K562 (cell line): Measurements from ENCODE around the gene FOXN1. TPM values are rescaled to one million over a fixed set of nuclear protein-coding genes. Genes with fewer than 3 reads are reported as not detected.

ENCODE experiments used
- DNMT1 ChIP-seq: fragments of 450-650 bp; IDR thresholded peaks from 2 replicates; pipeline ENCODE4 v1.6.1; 2016; ENCODE audit warnings: antibody characterized with exemption, mild to moderate bottlenecking
- GTF2E2 ChIP-seq: fragments of 200-800 bp; sonication (Bioruptor generic); IDR thresholded peaks from 2 replicates; pipeline ENCODE4 v1.6.1; 2016; ENCODE audit warnings: missing genetic modification characterization, missing compliant biosample characterization
- HNRNPH1 ChIP-seq: fragments of 200-400 bp; formaldehyde crosslinking; optimal IDR thresholded peaks from 2 replicates; pipeline ENCODE3; 2017; ENCODE audit warnings: low read depth, mild to moderate bottlenecking, low read length, moderate library complexity
- KLF13 ChIP-seq: fragments of 450-650 bp; IDR thresholded peaks from 2 replicates; pipeline ENCODE4 v1.6.1; 2016; ENCODE audit warnings: missing genetic modification characterization, low read depth, mild to moderate bottlenecking, missing compliant biosample characterization, moderate library complexity, borderline replicate concordance
- MBD2 ChIP-seq: sonication (generic); IDR thresholded peaks from 2 replicates; pipeline ENCODE4 v1.6.1; 2016; ENCODE audit warnings: low read depth, borderline replicate concordance
- NCOR1 ChIP-seq: fragments of 450-650 bp; IDR thresholded peaks from 2 replicates; pipeline ENCODE4 v1.6.1; 2016; ENCODE audit warnings: mild to moderate bottlenecking, moderate library complexity
- NR1H2 ChIP-seq: sonication (generic); formaldehyde crosslinking; IDR thresholded peaks from 2 replicates; pipeline ENCODE4 v1.4.0; 2020; ENCODE audit warnings: mild to moderate bottlenecking, missing genetic modification reagents
- RBM22 ChIP-seq: fragments of 200-400 bp; formaldehyde crosslinking; IDR thresholded peaks from 2 replicates; pipeline ENCODE4 v1.6.1; 2018; ENCODE audit warnings: low read length, low read depth; ENCODE audit not compliant: poor library complexity, severe bottlenecking
- SMAD3 ChIP-seq: fragments of 450-650 bp; formaldehyde crosslinking; conservative IDR thresholded peaks from 2 replicates; pipeline ENCODE4 v1.4.0; 2020; ENCODE audit warnings: mild to moderate bottlenecking
- TAF1 ChIP-seq: IDR thresholded peaks from 2 replicates; pipeline ENCODE4 v1.6.1; 2011; ENCODE audit warnings: mild to moderate bottlenecking, low read length, moderate library complexity; ENCODE audit not compliant: insufficient read depth, control insufficient read depth, severe bottlenecking; ENCODE audit errors: extremely low read depth
- TAF7 ChIP-seq: fragments of 450-650 bp; IDR thresholded peaks from 2 replicates; pipeline ENCODE4 v1.6.1; 2016; ENCODE audit warnings: missing genetic modification characterization, missing compliant biosample characterization
- TRIM24 ChIP-seq, 2 experiments: fragments of 450-650 bp; IDR thresholded peaks; 2 replicates each; pipeline ENCODE4 v1.6.1; 2016
- XRCC5 ChIP-seq: fragments of 200-400 bp; formaldehyde crosslinking; IDR thresholded peaks from 2 replicates; pipeline ENCODE4 v1.6.1; 2017; ENCODE audit warnings: low read depth, mild to moderate bottlenecking, low read length
- YY1 ChIP-seq, 3 experiments: IDR thresholded peaks; 2 replicates each; pipeline ENCODE4 v1.6.1; 2011; ENCODE audit warnings: low read length in 2 of 3, mild to moderate bottlenecking in 2 of 3, moderate library complexity in 2 of 3, borderline replicate concordance in 1 of 3, control low read depth in 1 of 3, low read depth in 1 of 3; ENCODE audit not compliant: insufficient read depth in 3 of 3, insufficient replicate concordance in 2 of 3, control insufficient read depth in 1 of 3, insufficient read length in 1 of 3; ENCODE audit errors: extremely low read depth in 1 of 3
- polyA plus RNA-seq, 8 experiments: library from polyadenylated mRNA; depleted of rRNA in 4 of 8; stranded (reverse) in 5 of 8; unstranded in 3 of 8; fragments of >200 nt; fragmentation: Nextera tagmentation in 2 of 8; fragmentation: Illumina TruSeq in 1 of 8; extraction: Ambion mirVana in 2 of 8; extraction: Trizol in 1 of 8; gene quantifications; 2 replicates each; pipeline versions ENCODE4 v1.2.1 to v1.2.3, GENCODE V29; 2011 to 2014; ENCODE audit warnings: inconsistent platforms in 1 of 8, missing spikeins in 1 of 8
- total RNA-seq, 7 experiments: library from RNA; depleted of rRNA in 6 of 7; stranded (reverse); fragments of >200 nt in 6 of 7; fragmentation: Illumina TruSeq in 2 of 7; extraction: Trizol in 2 of 7; gene quantifications; 2 replicates each; pipeline versions ENCODE4 v1.2.1 to v1.2.3, GENCODE V29; 2011 to 2021; ENCODE audit warnings: low replicate concordance in 1 of 7
- TF ChIP-seq, protein P1 (sequence below): fragments of 450-650 bp; formaldehyde crosslinking; IDR thresholded peaks from 2 replicates; pipeline ENCODE4 v1.4.0; 2020; ENCODE audit warnings: mild to moderate bottlenecking, mixed read lengths
- TF ChIP-seq, protein P2 (sequence below): fragments of 450-650 bp; formaldehyde crosslinking; conservative IDR thresholded peaks from 2 replicates; pipeline ENCODE4 v1.4.0; 2022; ENCODE audit warnings: mild to moderate bottlenecking, missing genetic modification characterization
- TF ChIP-seq, protein P3 (sequence below): conservative IDR thresholded peaks from 2 replicates; pipeline ENCODE4 v1.6.1; 2011; ENCODE audit warnings: low read depth, mild to moderate bottlenecking, low read length; ENCODE audit not compliant: control insufficient read depth
- TF ChIP-seq, protein P4 (sequence below): fragments of 250-450 bp; sonication (Bioruptor Pico); IDR thresholded peaks from 2 replicates; pipeline ENCODE4 v1.4.0; 2020
- TF ChIP-seq, protein P5 (sequence below): sonication (generic); formaldehyde crosslinking; IDR thresholded peaks from 2 replicates; pipeline ENCODE4 v1.8.0; 2022; ENCODE audit warnings: missing genetic modification reagents, mild to moderate bottlenecking, moderate library complexity, borderline replicate concordance

FOXN1 gene
- total and polyA plus RNA-seq, 9 of the 15 experiments (the other 6 are each of a cell fraction or from before 2014, with no cell fraction given), result not detected

DNA sequence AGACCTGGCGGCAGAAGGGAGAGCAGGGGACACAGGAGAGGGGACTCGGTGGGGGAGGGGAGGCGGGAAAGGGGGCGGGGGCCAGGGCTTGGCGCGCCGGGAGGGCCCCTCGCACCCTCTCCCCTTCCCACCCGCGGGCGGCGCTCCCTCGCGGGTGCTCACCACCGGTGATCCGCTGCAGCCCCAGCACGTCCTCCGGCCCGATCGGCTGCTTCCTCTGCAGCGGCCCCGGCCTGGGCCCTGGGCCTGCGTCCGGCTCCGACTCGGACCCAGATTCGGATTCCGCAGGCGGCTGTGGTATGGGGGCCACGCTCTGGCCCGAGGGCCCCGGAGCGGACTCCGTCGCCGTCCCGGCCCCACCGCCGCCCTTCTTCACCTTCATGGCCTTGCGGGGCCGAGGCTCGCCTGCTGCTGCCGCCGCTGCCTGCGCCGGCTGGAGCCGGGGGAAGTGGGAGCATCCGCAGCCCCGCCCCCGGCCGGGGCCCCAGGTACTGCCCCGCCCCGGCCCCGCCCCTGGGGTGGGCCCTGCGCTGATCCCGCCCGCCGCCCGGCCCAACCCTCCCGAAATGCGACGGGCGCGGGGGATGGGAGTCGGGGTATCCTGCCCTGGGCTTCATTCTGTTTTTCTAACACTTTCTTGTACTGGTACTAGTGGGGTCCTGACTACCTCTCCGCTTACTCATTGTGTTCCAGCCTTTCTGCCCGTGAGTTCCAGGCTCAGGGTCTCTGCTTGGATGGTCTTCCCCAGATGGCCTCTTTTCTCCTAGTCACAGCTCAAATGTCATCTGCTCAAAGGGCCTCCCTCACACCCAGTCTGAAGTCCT lies 46.2 kb downstream of the FOXN1 start, which contains the start of gene UNC119 (continued):
- TF ChIP-seq, protein P1, sequence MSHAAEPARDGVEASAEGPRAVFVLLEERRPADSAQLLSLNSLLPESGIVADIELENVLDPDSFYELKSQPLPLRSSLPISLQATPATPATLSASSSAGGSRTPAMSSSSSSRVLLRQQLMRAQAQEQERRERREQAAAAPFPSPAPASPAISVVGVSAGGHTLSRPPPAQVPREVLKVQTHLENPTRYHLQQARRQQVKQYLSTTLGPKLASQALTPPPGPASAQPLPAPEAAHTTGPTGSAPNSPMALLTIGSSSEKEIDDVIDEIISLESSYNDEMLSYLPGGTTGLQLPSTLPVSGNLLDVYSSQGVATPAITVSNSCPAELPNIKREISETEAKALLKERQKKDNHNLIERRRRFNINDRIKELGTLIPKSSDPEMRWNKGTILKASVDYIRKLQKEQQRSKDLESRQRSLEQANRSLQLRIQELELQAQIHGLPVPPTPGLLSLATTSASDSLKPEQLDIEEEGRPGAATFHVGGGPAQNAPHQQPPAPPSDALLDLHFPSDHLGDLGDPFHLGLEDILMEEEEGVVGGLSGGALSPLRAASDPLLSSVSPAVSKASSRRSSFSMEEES (CRISPR knock-in tag), result no peak
- no peak for TF ChIP-seq TAF7
- TF ChIP-seq RBM22, result peak; percentile 84
- TF ChIP-seq DNMT1, result no peak
- TF ChIP-seq, protein P2, sequence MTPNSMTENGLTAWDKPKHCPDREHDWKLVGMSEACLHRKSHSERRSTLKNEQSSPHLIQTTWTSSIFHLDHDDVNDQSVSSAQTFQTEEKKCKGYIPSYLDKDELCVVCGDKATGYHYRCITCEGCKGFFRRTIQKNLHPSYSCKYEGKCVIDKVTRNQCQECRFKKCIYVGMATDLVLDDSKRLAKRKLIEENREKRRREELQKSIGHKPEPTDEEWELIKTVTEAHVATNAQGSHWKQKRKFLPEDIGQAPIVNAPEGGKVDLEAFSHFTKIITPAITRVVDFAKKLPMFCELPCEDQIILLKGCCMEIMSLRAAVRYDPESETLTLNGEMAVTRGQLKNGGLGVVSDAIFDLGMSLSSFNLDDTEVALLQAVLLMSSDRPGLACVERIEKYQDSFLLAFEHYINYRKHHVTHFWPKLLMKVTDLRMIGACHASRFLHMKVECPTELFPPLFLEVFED, result peak; percentile 79; the same call in 1 of the 2 replicates
- TF ChIP-seq, protein P3, sequence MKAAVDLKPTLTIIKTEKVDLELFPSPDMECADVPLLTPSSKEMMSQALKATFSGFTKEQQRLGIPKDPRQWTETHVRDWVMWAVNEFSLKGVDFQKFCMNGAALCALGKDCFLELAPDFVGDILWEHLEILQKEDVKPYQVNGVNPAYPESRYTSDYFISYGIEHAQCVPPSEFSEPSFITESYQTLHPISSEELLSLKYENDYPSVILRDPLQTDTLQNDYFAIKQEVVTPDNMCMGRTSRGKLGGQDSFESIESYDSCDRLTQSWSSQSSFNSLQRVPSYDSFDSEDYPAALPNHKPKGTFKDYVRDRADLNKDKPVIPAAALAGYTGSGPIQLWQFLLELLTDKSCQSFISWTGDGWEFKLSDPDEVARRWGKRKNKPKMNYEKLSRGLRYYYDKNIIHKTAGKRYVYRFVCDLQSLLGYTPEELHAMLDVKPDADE, result peak; percentile 33; the same call in 1 of the 2 replicates
- no peak for TF ChIP-seq HNRNPH1
- TF ChIP-seq, protein P4, sequence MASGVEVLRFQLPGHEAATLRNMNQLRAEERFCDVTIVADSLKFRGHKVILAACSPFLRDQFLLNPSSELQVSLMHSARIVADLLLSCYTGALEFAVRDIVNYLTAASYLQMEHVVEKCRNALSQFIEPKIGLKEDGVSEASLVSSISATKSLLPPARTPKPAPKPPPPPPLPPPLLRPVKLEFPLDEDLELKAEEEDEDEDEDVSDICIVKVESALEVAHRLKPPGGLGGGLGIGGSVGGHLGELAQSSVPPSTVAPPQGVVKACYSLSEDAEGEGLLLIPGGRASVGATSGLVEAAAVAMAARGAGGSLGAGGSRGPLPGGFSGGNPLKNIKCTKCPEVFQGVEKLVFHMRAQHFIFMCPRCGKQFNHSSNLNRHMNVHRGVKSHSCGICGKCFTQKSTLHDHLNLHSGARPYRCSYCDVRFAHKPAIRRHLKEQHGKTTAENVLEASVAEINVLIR (CRISPR knock-in tag), result no peak
- 0 out of 2 replicates have a peak, but pooled peaks have one; percentile 41 for TF ChIP-seq GTF2E2 (tag)
- TF ChIP-seq MBD2, result no peak
- TF ChIP-seq, protein P5, sequence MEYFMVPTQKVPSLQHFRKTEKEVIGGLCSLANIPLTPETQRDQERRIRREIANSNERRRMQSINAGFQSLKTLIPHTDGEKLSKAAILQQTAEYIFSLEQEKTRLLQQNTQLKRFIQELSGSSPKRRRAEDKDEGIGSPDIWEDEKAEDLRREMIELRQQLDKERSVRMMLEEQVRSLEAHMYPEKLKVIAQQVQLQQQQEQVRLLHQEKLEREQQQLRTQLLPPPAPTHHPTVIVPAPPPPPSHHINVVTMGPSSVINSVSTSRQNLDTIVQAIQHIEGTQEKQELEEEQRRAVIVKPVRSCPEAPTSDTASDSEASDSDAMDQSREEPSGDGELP (CRISPR knock-in tag), result no peak
- TF ChIP-seq XRCC5, result 0 out of 2 replicates have a peak, but pooled peaks have one; percentile 22
- TF ChIP-seq SMAD3 (CRISPR knock-in tag), result no peak
- peak; percentile 80 for TF ChIP-seq TAF1
- TF ChIP-seq NCOR1, result no peak
- no peak for TF ChIP-seq NR1H2 (CRISPR knock-in tag)
- no peak for TF ChIP-seq TRIM24 (IDR thresholded peaks at IDR 0.05)
- TF ChIP-seq YY1 (IDR thresholded peaks at IDR 0.05; ENCODE audit: borderline replicate concordance in 1 of 3, control insufficient read depth in 1 of 3, extremely low read depth in 1 of 3, insufficient read depth in 3 of 3, insufficient read length in 1 of 3, insufficient replicate concordance in 2 of 3, low read depth in 1 of 3, low read length in 2 of 3), result peak in 2 of 3 experiments; percentile 12 to 22
- TF ChIP-seq KLF13, result no peak
